OCI-LY3 (cell line): ENCODE results near the gene RAD51B.

ENCODE experiments used
- CTCF ChIP-seq: fragments of 200-600, 300-600 bp; sonication (generic); IDR thresholded peaks from 2 replicates; pipeline ENCODE4 v1.5.1; 2014; ENCODE audit warnings: antibody characterized with exemption, low read length, low read depth
- EZH2phosphoT487 ChIP-seq: fragments of 200-600 bp; shearing (Covaris generic); IDR thresholded peaks from 2 replicates; pipeline ENCODE4 v1.6.1; 2018; ENCODE audit warnings: antibody characterized with exemption, mixed run types, low read depth

GRCh38 chr14:68684466-68685418, 865.2 kb downstream of the RAD51B start:
- no peak for TF ChIP-seq CTCF
- TF ChIP-seq EZH2phosphoT487 = no peak
